Fibroblast of villous mesenchyme (primary cell): ENCODE results near the gene COX19. TPM values are rescaled to one million over a fixed set of nuclear protein-coding genes. Genes with fewer than 3 reads are reported as not detected.
A peak's percentile ranks its signal among the peaks of the same experiment; 100 is the strongest.

ENCODE experiments used
- DNase-seq: peaks from one replicate; pipeline ENCODE4 v3.0.0-alpha.2; 2010; ENCODE audit warnings: low read depth
- H3K4me3 ChIP-seq: 2 replicates; pipeline ENCODE4 v1.5.1; 2011; ENCODE audit warnings: low read depth, mild to moderate bottlenecking, low read length
- CTCF ChIP-seq: IDR thresholded peaks from 2 replicates; pipeline ENCODE4 v1.5.1; 2012; ENCODE audit warnings: low read depth, mild to moderate bottlenecking, low read length; ENCODE audit not compliant: insufficient read depth
- total RNA-seq: library from RNA; depleted of rRNA; stranded (reverse); fragments of >200 nt; gene quantifications from 2 replicates; pipeline ENCODE4 v1.2.3, GENCODE V29; 2012

COX19 gene
- total RNA-seq, 1 donor = 8.2 TPM

- H3K4me3 ChIP-seq = peak overlapping the region; percentile 99
- TF ChIP-seq CTCF = no peak
- DNase-seq = peak; percentile 45
Measured at GRCh38 chr7:974172-974571, 1.2 kb downstream of the COX19 start.

- no peak overlapping the region for H3K4me3 ChIP-seq
- no peak for DNase-seq
- TF ChIP-seq CTCF = no peak
Measured at GRCh38 chr7:973312-973711, 2.0 kb downstream of the COX19 start.

GRCh38 chr7:972676-973309 lies 2.6 kb downstream of the COX19 start:
- no peak for TF ChIP-seq CTCF
- DNase-seq = peak; percentile 60
- no peak overlapping the region for H3K4me3 ChIP-seq

GRCh38 chr7:972110-972509 lies 3.2 kb downstream of the COX19 start:
- no peak overlapping the region for H3K4me3 ChIP-seq
- no peak for DNase-seq
- TF ChIP-seq CTCF = no peak

- H3K4me3 ChIP-seq = no peak overlapping the region
- no peak for DNase-seq
- no peak for TF ChIP-seq CTCF
Measured at GRCh38 chr7:970744-971143, 4.6 kb downstream of the COX19 start.

GRCh38 chr7:969403-969802 lies 5.9 kb downstream of the COX19 start:
- TF ChIP-seq CTCF = no peak
- no peak for DNase-seq
- H3K4me3 ChIP-seq = no peak overlapping the region
